GM04504 (cell line): Measurements from ENCODE around the gene VEGFA.

Experiments
- DNase-seq: peaks from one replicate; pipeline ENCODE4 v3.0.0-alpha.2; 2012; ENCODE audit warnings: low read depth

VEGFA gene

DNA sequence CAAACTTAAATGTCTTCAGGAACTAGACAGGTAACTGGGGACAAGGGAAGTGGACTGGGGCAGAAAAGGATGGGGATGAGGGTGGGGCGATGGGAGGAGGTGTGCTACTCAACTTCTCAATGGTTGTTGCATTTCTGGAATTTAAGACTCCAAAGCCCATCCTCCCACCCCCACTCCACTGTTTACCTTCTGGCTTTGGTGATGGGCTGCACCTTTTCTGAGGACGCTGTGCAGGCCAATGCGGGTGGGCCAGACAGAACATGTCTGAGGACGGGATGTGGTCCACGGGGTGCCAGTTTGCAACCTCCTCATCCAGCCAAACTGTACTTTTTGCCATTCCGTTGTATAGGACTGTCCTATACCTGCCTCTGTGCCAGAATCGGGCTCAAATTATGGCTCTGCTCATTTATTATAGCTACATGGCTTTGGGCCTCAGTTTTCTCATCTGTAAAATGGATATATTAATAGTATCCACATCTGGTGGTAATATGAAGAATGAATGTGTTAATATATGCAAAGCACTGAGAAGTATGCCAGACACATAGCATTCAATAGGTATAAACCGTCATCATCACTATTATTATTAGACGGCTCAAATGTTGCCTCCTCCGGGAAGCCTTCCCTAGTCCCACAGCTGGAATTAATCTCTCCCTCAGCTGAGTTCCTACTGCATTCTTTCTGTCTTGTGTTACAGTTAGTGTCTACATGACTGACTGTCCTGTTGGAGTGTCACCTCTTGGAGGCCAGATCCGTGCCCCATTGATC, 31.0 kb upstream of the VEGFA start:
- DNase-seq, result no peak

DNA sequence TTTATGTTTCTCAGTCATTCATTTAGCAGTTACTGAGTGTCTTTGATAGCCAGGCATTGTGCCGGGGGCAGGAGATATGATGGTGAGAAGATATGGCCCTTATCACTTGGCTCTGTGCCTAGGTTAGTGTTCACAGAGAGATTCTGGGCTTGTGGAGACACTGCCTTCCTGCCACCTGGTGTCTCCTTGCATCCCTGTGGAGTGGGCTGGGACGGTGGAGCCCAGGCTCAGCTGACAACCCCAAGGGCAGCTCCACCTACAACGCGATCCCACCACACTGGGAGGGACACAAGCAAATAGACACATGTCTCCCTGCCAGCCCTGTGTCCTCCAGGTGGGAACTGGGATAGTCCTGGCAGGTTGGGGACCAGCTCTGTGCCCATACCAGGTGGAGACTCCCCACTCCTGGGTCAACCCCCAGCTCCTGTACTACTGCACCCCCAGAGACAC, 30.3 kb upstream of the VEGFA start:
- no peak for DNase-seq

DNA sequence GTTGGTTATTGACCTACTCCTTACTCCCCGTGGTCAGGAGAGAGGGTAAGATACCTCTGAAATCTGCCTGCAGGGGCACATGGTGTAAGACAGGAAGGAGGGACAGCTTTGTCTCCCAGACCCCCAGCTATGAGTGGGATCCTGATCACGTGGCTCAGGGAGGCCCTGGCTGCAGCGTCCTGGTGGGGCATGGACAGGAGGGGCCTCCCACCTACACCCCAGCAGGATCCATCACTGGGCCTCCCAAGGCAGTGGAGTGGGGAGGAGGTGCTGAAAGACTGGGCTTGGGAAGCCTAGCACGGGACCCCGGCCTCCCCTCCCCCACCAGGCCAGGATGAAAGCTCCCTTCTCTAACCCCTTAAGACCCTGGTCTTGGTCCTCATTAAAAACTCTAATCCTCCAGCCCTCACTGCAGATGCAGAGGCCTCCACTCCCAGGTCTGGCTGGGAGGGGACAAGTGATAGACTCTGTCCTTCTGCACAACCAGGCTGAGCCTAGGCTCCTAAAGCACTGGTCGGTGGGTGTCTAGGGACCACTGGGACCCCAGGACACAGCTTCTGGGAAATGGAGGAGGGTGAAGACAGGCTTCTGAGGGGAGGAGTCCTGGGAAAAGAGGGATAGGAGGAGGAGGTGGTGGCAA, 29.6 kb upstream of the VEGFA start:
- DNase-seq, result no peak

DNA sequence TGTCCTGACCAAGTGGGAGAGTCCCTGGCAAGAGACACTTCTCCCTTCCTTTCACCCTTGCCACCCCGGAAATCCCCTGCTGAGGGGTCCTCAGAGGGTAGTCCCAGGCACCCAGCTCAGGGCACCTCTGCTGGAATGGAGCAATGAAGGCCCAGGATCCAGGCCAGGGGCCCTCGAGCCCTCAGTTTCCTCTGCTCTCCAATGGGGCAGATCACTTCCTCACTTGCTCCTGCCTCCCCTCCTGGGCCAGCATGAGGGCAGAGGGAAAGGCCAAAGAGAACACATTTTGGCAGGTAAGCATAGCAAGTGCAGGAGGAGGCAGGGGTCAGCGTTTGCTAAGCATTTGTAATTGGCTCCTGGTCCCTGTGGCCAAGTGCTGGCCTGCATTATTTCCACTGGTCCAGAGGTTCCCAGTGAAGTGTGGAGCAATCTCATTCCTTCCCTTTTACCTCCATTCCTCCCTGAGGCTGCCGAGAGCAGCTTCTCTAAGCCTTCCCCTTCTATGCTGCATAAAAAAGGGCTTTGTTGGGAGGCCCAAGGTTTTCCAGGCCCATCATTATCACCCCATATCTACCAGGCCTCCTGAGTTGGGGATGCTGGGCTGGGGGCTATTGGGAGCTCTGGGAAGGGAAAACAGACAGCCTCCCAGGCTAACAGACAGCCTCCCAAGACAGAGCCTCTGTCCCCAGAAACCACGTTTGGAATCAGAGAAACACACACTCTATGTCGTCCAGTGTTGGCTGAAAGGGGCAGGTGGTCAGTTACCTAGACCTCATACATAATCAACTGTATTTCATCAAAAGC, 28.8 kb upstream of the VEGFA start:
- DNase-seq, result no peak

DNA sequence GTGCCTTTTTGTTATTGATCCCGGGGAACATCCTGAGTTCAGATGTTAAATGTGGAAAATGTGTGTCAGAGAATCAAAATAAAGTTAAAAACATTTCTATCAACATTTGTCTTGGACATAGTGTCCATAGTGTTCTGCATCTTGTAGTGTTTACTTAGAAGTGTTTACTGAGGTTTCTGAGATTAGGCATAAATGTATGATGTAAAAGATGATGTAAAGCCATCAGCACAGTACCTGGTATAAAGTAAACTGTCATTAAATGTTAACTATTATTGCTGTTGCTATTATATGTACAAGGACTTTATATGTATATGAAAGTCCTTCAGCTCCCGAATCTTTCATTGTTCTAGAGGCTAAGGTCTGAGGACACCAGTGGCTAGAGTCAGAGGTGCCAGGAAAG, 28.2 kb upstream of the VEGFA start:
- no peak for DNase-seq

DNA sequence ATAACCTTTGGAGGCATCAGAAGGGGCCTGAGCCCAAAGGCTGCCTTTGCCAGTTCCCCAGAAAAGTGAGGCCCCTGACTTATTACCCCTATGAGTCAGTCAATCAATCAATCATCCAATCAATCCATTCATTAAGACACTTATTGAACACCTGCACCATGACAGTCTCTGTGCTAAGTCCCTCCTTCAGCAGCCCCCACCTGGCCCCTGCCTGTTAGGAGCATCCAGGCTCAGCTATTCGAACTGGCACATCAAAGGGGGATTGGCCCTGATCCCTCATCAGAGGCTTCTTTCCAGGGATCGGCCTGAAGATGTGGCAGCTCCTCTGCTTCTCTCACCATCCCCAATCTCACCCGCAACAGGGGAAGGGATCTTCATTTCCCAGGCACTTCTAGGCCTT, 27.7 kb upstream of the VEGFA start:
- DNase-seq, result no peak

DNA sequence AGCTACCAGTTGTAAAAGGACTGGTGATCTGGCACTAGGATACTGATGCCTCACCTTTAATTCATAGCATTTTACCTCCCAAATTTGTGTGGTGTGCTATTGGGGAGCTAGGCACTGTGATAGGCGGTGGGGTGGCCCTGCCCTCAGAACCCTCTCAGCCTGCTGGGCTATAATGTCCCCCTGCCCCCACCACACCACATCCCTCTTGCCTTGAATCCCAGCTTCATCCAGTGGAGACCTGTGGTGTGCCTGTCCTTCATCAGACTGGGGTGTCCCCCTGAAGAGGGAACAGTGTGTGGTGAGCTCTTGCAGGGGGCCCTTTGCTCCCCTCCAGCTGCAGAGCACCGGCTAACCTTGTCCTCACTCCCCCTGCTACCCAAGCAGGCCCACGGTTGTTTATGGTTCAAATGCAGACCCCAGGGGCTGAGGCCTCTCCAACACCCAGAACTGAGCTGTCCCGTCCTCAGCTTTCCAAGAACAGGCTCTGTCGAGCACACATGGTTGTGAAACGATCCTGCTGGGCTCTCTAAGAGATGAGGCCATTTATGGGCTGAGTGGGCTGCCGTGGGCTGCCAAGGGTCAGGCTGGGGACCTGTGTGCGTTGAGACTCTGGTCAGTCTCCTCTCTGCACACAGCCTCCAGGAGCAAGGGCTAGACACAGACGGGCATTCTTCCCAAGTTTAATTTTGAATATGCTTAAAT, 26.9 kb upstream of the VEGFA start:
- DNase-seq, result no peak

DNA sequence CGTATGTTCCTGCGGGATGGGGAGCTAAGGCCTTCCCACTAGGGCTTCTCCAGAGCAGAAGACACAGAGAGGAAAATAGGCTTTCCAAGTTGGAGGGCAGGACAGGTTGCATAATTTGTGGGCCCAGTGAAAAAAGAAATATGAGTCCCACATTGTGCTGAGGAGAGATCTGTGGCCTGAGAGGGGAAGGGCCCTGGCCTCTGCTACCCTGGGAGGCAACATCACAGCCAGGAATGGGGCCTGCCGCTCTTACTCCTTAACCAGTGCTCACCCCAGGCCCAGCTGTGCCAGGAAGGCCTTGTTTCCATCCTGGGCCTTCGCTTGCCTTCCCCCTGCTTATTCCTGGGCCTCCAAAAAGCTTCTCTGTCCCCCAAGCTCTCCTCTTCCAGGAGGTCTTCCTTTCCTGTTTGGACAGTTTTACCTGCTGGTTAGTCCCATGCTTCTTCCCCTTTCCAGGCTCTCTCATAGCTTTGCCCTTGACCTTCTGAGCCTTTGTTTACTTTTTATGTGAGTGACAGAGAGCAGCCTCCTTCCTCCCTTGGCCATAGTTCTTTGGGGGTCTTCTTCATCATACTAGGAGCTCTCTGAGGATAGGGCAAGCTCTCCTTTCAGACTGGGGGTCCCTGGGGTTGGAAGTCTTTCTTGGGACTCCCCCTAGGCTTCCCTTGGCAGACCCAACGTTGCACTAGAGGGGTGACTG, 26.2 kb upstream of the VEGFA start:
- no peak for DNase-seq

DNA sequence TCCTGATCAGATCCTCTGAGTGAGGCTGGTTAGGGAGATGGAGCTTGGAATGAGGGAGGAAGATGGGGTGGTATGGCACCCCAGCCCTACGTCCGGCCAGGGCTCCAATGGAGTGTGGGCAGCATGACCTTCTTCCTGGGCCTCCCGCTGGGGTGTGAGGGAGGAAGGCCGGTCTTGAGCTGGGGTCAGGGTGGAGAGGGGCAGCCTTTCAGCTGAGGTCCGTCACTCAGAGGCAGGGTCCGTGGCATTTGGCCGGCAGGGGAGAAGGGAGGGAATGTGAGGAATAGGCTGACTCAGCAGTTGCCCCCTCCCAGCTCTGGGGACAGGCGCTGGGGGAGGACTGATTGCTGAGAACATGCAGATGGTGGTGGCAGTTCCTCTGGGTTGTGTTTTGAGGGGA, 25.5 kb upstream of the VEGFA start:
- DNase-seq, result no peak

DNA sequence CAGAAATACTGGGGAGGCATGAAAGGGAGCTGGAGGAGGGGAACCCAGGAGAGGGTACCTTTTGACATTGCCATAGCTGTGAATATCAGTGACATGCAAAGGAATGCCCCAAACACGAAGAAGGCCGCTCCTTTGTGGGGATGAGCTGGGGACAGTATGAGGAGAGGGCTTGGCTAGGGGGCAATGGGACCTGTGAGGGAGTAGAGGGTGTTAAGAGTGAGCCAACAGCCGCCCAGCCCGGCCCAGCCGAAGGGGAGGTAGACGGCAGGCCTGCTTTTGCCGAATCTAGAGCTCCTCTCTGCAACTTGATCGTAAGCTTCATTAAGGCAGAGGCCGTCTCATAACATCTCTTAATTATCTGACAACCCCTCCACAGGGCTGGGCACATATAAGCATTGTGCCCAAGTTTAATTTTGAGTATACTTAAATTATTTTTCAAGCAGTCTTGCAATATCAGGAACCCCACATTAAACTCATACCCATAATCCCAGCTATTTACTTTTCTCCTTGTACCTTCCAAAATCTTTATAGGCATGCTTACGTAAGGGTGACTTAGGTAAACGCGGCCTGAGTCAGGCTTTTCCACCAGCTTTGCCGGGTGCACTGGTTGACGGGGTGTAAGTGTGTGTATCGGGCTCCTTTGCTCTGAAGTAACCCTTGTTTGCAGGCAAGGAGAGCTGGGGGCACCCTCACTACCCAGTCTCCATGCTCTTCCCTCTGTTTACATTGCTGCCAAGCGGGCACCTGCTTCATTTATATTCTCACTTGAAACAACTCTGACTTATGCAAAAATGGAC, 24.9 kb upstream of the VEGFA start:
- no peak for DNase-seq

DNA sequence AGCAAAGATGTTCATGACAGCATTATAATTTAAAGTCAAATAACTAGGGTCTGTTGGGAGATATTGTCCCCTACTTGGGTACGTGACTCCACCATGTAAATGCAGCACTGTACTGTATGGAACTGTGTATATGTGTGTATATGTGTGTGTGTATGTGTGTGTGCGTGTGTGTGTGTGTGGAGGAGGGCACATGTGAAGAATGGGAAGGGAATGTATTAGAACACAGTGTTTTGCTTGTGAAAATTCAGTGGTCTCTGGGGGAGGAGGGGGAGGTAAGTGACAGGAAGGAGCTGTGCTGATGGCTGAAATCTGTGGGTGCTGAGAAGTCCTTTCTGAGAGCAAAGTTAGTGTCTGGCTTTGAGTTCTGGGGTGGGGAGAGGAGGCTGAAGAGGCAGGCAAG, 23.9 kb upstream of the VEGFA start:
- no peak for DNase-seq

DNA sequence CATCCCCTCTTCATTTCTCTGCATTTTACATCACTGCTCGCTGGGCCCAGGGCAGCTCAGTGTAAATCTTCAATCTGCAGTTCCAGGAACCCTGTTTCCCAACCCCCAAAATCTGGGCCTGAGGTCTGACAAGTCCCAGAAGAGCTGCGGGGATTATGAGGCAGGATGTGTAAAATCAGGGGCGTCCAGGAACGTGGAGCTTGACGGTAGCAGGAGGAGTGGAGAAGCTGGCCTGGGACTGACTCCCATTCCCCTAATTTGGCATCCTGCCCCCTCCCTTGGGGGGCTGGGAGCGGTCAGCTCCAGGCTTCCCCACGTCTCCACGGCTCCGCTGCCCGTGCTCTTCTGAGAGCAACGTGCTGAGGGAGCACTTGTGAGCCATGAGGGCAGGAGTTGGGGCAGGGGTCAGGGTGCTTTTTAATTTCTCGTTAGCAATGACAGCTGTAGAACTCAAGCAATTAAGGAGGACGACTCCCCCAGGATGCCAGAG, 23.4 kb upstream of the VEGFA start:
- DNase-seq, result no peak

DNA sequence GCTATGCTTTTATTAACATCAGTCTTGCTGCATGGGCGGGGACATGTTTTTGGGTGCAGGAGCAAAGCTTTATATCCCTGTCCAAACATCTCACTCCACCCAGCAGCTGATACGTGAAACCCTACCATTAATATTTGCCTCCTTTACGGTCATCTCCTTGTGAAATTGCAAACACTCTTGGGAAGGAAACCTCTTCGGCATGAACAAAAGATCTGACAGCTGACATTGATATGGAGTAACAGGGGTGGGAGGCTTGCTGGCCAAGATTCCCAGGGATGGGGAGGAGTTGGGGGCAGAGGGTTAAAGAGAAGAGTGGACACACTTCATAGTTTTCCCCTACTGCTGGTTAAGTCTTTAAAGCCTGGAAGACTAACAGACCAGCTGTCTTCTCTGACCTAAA, 22.2 kb upstream of the VEGFA start:
- DNase-seq, result no peak

DNA sequence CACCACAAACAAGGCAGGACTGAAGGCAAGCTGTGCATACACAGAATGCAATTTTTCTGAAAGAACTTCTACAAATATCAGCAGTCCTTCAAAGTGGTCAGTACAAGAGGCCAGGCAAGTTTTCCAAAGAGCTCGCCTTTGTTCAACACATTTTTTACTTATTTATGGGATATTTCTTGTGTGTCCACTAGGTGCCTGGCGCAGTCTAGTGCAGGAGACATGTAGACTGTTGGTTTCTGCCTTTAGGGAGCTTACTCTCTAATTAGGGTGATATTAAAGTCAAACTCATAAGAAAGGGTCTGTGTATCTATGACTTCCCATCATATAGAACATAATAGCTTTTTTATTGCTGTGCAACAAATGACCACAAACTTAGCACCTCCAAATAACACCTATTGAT, 21.2 kb upstream of the VEGFA start:
- no peak for DNase-seq

DNA sequence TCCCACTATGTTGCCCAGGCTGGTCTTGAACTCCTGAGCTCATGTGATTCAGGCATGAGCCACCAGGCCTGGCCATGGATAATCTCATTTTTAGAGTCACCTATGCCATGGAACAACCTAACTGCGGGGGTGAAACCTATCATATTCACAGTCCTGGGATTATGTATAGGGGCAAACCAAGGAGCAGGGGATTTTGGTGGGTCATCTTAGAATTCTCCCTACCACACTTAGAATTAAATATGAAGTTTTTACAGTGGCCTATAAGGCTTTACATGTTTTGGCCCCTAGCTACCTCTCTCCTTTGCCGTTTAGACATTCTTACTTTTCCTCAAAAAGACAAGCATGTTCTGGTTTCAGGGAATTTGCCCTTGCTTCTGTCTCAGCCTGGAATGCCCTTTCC, 20.6 kb upstream of the VEGFA start:
- no peak for DNase-seq

DNA sequence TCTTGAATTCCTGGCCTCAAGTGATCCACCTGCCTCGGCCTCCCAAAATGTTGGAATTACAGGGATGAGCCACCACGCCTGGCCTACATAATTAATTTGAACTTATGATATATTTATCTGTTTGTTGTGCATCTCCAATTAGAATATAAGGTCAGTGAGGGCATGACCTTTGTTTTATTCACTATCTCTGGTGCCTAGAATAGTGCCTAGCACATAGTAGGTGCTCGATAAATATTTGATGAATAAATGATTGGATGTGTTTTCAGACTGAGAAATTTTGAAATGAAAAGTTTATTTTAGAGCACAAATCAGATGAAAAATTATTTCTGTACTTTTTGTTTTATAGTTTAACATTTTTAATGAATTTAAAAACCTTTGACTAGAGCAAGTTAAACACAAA, 19.4 kb upstream of the VEGFA start:
- DNase-seq, result no peak

DNA sequence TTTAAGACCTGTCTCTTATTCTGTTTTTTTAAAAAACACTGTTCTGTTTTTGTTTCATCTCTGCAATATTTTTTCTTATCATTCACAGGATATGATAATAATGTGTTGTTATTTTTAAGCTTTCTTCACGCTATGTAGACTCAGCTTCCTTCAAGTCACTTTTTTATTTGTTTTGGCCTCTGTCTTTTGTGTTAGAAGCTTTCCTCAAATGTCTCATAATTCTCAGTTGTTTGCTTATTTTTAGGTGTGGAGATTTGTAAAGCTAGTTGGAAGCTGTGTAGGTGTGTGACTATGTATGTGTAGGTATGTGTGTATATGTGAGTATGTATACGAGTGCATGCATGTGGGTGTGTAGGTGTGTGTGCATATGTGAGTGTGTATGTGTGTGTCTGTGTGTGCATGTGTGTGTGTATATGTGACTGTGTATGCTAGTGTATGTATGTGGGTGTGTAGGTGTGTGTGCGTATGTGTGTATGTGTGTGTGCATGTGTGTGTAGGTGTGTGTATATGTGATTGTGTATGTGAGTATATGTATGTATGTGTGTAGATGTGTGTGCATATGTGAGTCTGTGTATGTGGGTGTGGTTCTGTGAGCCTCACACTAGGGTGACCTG, 16.3 kb upstream of the VEGFA start:
- no peak for DNase-seq

DNA sequence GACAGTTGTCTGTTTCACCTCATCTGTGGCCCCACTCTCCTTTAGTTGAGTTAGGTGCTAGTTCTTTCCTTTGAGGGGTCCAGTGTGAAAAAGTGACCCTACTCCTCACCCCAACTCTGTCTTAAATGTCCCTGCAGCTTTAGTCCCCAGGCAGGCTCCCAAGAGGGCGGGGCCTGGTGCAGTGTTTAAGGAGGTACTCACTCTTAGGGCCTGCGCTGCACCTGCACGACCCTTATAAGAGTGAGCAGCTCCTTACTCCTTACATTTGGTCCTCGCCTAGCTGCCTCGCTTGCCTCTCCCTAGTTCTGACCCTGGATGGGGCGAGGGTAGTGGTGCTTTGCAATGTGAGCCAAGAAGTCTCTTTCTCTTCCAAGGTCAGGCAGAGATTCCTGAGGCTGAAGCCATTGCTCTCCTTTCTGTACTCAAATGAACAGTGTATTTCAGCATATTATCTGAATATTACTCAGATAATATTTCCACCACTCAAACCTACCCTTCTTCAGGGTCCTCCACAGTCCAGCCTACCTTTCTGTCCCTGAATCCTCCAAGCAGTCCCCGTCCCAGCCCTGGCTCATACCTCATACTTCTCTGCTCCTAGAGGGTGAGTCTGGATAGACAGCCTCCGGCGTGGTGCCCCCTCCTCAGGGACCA, 11.9 kb upstream of the VEGFA start:
- no peak for DNase-seq

DNA sequence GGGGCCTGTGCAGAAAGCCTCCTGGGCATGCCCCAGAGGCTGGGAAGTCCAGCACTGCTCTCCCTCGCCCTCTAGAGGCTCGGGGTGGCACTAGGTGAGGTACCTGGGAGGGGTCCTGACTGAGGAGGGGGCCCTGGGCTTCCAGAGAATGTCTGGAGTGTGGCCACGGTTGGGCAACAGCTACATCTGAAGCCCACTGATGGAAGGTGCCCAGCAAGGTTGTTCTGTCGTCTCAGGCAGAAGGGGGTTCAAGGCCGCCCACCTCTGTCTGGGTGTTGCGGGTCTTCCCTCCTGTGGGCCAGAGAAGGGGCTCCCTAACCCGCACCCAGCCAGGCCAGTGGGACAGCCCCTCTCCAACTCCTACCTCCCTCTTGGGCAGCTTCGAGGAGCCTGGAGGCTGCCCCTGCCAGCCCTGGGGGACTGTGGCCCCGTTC, 11.4 kb upstream of the VEGFA start:
- no peak for DNase-seq
